Measurements from ENCODE around the gene ZRANB1.

GRCh38 chr10:124987788-124988187 is 45.9 kb downstream of the ZRANB1 start:
- TF ChIP-seq CTCF (IDR thresholded peaks at IDR 0.05; ENCODE audit: low read length) (no peak), EZH2 (IDR thresholded peaks at IDR 0.05; ENCODE audit: borderline replicate concordance, low read length) (no peak)

All from OCI-LY1 (cell line).